ENCODE results near the gene ZCCHC24. TPM values are rescaled to one million over a fixed set of nuclear protein-coding genes. Genes with fewer than 3 reads are reported as not detected.
"Not testable (repeated sequence)": the region's sequence is repeated elsewhere in the genome, so short reads cannot be mapped to it uniquely, and the experiment has no call there.

Gene ZCCHC24
- total RNA-seq, 1 experiment from 2014 or later = 12.2 TPM

DNA sequence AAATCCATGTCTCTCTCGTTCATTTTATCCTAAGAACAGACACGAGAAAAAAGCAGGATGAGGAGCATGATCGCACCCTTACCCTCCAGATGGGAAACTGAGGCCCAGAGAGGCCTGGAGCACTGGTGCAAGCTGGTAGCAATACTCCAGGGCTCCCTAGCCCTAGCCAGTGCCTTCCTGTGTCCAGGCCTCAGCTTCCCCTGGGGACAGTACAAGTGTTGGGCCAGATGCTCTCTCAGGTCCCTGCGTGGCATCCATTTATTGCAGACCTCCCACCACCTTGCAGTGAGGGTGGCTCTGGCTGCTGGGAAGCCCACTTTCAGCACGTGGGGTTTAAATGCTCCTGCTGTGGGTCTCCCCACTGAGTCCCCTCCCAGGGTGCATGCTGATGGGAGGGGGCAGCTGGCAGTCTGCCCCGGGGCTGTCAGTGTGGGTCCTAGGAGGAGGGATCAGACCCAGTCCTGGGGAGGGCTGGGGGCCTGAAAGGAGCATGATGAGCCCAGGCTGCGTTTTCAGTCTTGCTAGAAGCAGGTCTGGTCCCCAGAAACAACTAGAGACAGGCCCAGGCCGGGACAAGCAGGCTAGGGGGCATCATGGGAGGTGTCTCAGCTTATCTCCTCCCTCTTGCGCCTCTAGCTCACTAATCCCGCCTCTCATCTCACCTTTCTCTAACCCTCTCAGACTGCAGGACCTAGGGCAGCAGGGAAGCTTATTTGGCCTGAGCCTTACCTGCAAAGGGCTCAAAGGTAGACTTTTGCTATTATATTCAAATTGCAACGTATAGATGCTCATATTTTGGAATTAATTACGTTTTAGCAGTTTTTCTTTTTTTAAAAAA, 98.8 kb downstream of the ZCCHC24 start:
- DNase-seq (ENCODE audit: low spot score) = no peak

DNA sequence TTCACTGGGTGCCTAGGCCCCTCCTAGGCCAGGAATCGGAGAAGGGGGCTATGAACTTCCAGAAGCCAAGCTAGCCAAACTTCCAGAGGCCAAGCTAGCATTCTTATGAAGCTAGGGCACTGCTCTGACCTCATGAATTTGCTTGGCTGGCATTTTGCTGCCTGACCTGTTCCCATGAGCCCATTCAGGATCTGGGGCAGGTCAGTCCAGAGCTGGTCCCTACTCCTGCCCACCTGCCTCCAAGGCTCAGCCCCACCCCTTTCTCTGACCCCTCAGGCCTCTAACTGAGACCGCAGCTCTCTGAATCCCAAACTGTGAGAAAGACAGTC, 99.4 kb downstream of the ZCCHC24 start:
- no peak for DNase-seq (ENCODE audit: low spot score)

DNA sequence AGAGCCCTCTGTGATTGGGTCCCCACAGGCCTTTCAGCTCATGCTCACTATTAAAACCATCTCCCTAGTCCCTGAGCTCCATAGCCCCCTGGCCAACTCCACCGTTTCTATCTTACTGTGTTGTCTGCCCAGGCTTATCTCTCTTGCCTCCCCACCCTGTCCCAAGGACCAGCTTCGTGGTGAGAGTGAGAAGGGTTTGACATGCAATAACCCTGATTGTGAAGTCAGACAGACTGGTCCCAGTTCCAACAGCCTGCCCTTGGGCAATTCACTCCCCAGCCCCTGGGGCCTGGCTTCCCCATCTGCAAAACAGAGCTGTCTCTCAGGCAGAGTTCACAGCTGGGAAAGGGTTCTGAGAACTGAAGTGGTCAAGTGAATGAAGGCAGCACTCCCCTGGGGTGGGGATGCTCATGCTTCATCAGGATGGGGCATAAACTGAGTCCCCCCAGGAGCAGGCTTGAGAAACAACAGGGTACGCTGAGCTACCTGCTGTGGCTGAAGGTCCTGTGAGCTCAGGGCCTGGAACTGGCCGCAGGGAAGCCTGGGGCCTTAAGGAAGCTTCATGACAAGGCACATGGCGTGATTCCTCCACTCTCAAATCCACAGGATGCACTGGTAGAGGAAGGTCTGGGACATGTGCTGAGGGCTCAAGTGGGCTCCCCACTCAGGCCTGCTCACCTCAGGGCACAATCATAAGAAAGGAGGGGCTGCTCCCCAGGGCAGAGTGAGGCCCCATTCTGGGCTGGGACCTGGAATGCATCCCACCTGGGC, 100.0 kb downstream of the ZCCHC24 start:
- no peak for DNase-seq (ENCODE audit: low spot score)

DNA sequence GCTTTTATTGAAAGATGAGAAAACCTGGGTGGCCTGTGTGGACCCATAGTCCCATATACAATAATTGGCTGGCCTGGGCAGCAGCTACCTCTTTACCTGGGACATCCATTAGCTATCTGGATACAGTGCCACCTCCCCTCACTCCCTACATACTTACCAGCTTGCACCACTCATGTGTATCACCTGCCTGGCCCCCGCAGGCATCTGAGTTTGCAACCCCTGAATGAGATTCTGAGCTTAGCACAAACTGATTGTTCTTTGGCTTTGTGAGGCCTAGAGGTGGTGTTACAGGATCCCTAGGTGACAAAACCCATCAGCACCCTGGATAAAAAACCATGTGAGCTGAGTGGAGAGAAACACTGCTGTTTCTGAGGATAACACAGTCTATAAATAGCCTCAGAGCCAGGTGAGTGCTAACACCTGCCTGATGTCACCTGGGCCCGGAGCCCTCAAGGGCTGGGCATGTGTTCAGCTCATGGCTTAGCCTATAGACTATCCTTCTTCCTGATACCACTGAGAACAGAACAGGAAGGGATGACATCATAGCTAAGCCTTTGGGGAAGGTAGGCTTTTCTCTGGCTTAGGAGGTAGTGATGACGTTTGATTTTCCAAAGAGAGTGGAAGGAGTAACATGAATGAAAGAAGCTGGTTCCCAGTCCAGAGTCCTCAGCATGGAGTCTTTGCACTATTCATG, 100.8 kb downstream of the ZCCHC24 start:
- DNase-seq (ENCODE audit: low spot score) = no peak

DNA sequence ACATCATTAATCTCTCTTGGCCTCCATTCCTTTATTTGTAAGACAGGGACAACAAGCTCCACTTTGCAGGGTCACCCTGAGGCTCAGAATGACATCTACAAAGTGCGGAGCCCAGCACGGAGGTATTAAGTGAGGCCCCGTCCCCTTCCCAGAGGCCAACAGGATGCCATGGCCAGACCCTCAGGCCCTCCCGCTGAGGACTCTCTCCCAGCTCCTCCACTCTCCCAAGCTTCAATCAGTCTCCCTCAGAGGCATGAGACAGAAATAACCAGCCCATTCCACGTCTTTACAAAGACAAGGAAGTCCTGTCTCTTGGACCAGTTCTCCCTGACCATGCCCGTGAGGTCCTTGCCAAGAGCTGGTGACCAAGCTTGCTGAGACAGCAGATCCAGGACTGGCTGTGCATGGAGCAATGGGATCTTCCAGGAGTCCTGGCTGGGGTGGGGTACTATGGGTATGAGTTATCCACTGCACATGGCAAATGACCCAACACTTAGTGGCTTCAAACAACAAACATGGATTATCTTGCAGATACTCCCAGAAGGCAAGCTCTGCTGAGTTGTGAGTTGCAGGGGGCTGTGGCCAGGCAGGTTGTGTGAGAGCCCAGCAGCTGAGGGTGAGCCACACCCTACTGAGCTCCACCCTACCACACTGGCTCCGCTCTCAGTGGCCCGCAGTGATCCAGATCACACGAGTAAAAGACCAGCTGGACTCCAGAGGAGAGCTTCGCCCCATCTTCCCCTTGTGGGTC, 102.4 kb downstream of the ZCCHC24 start:
- no peak for DNase-seq (ENCODE audit: low spot score)

DNA sequence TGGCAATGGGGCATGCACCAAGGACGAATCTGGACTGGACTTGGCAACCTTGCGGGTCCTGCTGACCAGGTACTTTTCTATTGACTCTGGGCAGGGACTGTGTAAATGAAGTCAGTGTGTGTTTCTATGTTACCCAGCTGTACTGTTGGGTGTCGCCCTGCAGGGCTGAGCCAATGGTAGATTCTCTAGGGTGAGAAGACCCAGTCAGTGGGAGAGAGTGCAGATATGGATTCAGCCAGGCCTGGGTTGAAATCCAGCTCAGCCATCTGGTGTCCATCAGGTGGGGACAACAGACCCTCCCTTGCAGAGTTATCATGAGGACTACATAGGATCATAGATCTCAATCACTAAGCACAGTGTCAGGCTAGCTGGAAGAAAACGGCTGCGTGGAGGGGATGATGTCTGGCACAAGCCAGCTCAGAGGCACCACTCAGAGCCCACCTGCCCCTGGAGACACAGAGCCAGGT, 103.1 kb downstream of the ZCCHC24 start:
- no peak for DNase-seq (ENCODE audit: low spot score)

DNA sequence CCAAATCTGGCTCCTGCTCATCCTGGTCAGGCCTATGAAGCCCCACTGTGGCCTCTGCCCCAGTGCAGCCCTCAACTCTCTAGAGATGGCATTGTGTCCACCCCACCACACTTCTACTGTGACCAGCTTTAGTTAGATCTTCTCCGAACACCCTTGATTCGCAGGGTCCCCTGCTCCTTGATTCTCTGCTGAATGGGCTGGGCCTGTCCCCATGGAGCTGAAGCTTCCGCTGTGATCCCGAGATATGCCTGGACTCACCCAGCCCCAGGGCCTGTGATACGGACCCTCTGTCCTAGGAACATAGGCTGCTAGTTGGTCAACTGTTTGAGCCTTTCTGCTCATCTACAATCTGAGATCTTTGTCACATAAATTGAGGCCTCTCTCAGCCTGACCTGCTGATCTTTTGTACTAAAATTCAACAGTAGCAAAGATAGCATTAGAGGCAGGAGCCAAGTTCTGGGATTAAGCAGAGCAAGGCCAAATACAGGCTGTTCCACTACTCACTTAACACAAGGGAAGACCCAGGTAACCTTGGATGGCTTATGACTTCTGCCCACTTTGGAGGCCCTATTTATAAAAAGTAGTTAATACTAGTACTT, 104.7 kb downstream of the ZCCHC24 start:
- no peak for DNase-seq (ENCODE audit: low spot score)

DNA sequence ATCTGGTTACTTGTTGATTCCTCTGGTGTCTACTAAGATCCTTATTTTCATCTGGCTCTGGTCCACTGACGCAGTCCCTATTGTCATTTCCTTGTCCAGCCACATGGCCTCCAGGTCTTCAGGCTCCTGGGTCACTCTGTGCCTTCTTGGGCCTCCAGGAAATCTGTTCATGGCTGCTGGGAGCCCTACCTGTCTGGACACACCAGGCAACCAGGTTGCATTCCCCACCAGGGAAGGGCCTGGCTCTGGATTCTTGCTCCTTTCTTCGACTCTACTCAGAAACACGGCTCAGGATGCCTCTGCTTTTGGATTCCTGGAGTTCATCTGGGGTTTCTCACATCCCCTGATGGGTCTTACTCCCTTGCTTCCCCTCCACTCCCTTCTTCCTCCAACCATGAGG, 106.2 kb downstream of the ZCCHC24 start:
- DNase-seq (ENCODE audit: low spot score) = no peak

DNA sequence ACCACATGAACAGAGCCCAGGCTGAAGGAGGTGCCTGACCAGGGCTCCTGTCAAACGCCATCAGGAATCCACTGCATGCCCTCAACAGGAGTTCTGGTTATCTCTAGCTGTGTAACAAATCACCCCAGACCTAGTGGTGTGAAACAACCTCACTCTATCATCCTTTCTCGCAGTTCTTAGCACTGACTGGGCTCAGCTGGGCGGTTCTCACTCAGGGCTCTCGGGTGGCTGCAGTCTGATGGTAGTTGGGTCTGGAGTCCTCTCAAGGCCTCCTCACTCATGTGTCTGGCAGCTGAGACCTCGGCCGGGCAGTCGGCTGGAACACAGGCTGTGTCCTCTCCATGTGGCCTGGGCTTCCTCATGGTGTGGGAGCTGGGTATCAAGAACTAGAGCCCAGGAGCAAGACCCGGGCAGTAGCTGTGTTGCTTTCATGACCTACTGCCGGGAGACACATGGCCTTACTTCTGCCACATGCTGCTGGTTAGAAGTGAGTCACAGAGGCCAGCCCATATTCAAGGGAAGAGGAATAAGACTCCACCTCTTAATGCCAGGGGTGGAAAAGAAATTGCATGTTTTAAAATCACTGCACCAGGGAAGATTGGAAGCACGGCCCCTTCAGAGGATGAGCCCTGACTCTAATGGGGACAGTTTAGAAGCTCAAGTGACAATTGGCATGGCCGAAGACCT, 107.5 kb downstream of the ZCCHC24 start:
- DNase-seq (ENCODE audit: low spot score) = not testable (repeated sequence)

DNA sequence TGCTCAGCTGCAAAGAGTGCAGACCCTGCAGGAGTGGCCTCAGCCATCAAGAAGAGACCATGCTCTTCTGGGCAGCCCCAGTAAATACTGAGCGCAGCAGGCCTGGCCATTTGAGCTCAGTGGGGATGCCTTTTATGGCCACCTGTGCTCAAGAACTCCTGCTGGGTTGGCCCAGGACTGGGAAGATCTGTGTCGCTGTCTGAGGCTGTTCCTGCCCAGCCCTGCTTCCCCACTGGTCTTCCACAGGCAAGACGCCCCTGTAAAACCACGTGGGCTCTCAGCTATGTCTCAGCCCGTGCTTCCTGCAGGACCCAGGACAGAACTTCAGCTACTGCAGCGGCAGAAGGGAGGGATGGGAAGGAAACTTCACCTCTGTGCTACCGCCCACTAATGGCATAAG, 108.7 kb downstream of the ZCCHC24 start:
- DNase-seq (ENCODE audit: low spot score) = peak; percentile 61

DNA sequence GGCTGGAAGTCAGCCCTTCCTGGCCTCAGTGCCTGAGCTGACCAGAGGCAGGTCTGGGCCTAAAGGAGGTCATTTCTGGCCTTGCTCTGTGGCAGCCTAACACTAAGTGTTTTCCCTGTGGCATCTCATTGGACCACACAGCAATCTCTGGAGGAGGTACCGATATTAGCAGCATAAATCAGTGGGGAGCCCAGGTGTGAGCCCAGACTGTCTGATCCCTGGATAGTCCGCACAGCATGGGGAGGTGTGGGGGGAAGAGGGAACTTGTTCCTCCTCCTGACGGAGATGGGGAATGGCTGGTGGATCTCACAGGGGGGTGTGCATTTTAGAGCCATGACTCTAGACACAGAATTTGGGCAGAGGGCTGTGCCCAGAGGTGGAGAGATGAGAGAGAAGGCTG, 109.1 kb downstream of the ZCCHC24 start:
- DNase-seq (ENCODE audit: low spot score) = no peak

DNA sequence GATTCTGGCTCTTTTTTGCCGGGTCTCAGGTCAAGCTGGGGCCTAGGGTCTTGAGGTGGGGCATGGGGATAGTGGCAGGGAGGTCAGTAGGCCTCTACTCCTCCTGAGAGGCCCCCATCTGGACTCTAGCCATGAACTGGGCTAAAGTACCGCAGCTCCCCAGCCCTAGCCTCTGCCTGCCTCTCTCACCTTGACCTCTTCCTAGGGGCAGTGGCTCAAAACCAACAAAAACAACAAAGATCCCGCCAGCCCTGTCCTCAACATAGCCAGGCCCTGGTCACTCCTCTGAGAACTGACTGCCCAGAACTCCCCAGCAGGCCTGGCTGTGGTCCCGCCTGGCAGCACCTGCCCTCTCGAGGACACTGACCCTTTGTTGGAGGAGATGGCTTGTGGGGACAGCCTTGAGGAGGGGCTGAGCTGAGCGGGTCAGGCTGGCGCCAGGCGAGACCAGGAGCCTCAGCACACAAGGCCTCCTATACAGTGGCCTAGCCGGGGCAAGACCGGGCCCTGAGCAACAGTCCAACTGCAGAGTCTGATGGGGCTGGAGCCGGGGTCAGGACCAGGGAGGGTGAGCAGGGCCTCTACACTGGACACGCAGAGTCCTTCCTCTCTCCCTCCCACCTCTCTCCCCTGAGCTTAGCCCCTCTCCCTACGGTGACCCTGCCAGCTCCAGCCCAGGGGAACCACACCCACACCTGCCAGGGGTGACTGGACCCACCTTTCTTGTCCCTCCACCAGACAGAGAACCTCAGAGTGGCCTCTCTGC, 109.8 kb downstream of the ZCCHC24 start:
- no peak for DNase-seq (ENCODE audit: low spot score)

DNA sequence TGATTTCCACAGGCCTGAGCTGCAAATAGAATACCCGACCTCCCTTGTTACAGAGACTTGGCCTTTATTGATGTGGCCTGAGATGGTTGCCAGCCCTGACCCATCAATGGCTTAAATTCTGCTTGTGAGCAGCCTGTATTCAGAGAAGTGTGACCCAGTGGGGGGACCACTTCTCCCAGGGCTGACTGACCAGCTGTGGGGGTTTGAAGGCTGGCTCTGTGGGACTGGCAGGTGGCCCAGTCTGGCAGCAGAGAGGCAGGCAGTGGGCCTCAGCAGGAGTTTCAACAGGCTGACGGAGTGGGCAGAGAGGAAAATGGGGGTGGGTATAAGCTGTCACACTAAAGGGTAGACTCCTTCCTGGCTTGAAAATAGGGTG, 110.3 kb downstream of the ZCCHC24 start:
- no peak for DNase-seq (ENCODE audit: low spot score)

DNA sequence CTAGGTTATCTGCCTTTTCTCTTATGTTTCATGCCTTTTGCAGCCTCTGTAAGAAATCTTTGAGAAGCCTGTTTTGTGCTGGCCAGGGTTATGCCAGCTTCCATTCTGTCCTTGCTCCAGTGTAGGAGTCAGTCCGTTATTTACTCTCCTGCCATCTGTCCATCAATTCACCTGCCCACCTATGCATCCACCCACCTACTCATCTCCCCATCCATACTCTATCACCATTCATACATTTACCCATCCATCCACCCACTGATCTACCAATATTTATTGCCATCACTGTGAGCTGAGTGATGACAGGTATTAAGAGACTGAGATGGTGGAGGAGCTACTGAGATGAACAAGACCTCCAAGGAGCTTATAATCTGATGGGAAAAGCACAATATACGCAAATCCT, 110.9 kb downstream of the ZCCHC24 start:
- DNase-seq (ENCODE audit: low spot score) = no peak

DNA sequence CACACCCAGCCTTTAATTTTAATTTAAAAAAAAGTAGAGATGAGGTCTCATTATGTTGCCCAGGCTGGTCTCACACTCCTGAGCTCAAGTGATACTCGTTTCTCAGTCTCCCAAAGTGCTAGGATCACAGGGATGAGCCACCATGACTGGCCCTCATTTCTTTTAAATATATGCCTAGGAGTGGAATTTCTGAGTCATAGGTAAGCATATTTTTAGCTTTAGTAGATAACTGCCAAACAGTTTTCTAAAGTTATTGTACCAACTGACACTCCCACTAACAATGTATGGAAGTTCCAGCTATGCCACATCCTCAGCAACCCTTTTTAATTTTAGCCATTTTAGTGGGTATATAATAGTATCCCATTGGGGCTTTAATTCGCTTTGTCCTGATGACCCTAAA, 111.9 kb downstream of the ZCCHC24 start:
- DNase-seq (ENCODE audit: low spot score) = peak; percentile 89

DNA sequence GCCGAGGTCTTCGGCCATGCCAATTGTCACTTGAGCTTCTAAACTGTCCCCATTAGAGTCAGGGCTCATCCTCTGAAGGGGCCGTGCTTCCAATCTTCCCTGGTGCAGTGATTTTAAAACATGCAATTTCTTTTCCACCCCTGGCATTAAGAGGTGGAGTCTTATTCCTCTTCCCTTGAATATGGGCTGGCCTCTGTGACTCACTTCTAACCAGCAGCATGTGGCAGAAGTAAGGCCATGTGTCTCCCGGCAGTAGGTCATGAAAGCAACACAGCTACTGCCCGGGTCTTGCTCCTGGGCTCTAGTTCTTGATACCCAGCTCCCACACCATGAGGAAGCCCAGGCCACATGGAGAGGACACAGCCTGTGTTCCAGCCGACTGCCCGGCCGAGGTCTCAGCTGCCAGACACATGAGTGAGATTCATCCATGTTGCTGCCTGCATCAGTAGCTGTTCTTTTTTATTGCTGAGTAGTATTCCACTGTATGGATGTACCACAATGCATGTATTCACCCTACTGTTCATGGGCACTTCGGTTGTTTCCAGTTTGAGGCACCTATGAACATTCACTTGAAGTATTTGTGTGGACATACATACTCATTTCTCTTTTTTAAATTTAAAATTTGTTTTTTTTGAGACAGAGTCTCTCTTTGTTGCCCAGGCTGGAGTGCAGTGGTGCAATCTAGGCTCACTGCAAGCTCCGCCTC, 112.7 kb downstream of the ZCCHC24 start:
- not testable (repeated sequence) for DNase-seq (ENCODE audit: low spot score)

All from A172 (cell line).